GM21619 (cell line): ENCODE measurements around the gene FAM3C.

Experiments used
- ATAC-seq: cut with Tn5 transposase; IDR thresholded peaks from one replicate; pipeline ENCODE4 v1.9.1; 2021; ENCODE audit not compliant: unreplicated experiment

The FAM3C gene

GRCh38 chr7:121411597-121411979 is 15.5 kb upstream of the FAM3C start:
- no peak for ATAC-seq

GRCh38 chr7:121410829-121411596 is 14.9 kb upstream of the FAM3C start:
- ATAC-seq, result peak; percentile 90

GRCh38 chr7:121406944-121407343 is 10.8 kb upstream of the FAM3C start:
- ATAC-seq, result no peak

DNA sequence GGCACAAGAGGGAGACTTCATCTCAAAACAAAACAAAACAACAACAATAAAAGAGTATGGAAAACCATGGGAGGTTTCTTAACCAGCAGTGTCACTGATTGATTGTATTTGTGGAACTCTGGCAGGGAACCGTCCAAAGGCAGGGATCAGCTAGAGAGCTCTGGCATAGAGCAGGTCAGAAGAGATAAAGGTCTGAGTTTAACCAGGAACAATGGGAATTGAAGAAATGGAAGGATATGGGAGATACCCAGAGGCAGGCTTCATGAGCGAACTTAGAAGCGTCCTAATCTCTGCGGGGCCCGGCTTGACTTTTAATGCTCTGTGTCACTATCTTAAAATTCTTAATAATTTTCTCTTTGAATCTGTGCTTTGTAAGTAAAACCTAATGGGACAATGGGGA is 10.4 kb upstream of the FAM3C start:
- no peak for ATAC-seq

GRCh38 chr7:121404348-121404747 is 8.2 kb upstream of the FAM3C start:
- no peak for ATAC-seq

GRCh38 chr7:121402701-121403100 is 6.6 kb upstream of the FAM3C start:
- no peak for ATAC-seq

- no peak for ATAC-seq
Observed at GRCh38 chr7:121401896-121402295, 5.8 kb upstream of the FAM3C start.

DNA sequence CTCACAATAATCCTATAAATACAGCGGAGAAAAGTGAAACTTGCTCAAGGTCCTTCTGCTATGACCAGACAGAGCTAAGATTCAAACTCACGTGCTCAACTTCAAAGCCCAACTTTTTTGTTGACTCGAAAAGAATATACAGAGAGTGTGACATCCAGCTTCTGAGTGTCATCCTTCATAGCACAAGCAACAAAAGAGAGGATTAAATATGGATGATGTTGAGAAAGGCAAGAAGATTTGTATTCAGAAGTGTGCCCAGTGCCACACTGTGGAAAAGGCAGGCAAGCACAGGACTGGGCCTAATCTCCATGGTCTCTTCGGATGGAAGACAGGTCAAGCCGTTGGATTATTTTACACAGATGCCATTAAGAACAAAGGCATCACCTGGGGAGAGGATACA is 2.1 kb upstream of the FAM3C start:
- no peak for ATAC-seq

GRCh38 chr7:121397822-121398221 is 1.7 kb upstream of the FAM3C start:
- no peak for ATAC-seq

DNA sequence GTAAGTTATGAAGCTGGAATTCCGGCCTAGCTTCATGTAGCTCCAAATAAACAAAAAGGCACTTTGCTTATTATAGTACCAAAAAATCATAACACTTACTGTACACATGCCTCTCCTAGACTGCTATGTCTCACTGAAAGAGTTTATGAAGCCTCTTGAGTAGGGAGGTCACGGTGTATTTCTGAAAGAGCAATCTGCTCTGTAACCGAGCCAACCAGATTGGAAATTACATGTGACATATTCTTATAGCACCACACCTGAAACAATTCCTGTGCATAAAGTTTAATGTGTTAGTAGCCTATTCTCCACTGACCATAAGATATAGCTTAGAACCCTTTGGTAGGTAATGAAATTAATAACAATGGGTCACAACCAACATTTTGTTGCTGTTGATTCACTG is 1.3 kb upstream of the FAM3C start:
- ATAC-seq, result no peak

GRCh38 chr7:121395494-121395960 is 581 bp downstream of the FAM3C start:
- peak; percentile 32 for ATAC-seq

- ATAC-seq, result peak; percentile 31
Observed at GRCh38 chr7:121394709-121395140, 1.4 kb downstream of the FAM3C start.

DNA sequence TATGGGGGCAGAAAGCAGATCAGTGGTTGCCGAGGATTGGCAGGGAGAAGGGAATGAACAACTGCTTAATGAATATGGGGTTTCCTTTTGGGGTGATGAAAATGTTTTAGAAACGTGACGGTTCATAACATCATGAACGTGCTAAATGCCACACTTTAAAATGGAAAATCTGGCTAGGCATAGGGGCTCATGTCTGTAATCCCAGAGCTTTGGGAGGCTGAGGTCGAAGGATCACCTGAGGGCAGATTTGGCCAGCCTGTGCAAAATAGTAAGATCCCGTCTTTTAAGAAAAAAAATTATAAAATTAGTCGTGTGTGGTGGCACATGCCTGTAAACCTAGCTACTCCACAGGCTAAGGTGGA is 3.1 kb downstream of the FAM3C start:
- ATAC-seq, result no peak

DNA sequence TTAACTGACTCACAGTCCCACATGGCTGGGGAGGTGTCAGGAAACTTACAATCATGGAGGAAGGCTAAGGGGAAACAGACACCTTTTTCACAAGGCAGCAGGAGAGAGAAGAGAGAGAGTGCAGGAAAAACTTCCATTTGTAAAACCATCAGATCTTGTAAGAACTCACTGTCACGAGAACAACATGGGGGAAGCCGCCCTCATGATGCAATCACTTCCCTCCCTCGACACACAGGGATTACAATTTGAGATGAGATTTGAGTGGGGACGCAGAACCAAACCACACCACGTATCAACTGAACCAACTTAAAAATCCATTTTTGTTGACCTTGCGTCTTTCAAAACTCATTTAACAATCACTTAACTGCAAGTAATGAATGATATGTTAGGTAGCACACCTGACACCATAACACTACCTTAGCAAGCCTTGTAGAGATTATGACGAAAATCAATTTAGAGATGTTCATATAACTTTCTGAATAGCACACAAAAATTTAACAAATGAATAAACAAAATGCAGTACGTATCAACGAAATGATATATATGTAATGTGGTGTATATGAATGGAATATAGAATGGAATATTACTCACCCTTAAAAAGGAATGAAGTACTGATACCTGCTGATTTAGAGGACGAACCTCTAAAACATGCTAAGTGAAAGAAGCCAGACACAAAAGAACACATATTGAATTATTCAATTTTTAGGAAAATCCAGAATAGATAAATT is 3.7 kb downstream of the FAM3C start:
- no peak for ATAC-seq

DNA sequence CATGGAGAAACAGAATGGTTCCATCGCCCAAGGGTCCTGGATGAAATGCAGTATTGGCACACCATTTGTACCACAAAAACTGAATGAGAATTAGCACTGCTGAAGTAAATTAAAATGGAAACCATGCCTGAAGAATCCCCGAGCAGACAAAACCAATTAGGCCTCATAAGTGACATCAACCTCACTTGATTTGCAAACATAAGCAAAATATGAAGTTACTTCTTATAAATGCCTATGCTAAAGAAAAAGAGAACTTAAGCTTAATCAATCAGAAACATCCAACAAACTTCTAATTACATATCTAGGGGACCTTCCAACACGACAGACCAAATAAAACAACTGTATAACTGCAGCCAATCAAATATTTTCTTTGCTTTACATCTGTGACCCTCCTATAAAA is 4.4 kb downstream of the FAM3C start:
- no peak for ATAC-seq

DNA sequence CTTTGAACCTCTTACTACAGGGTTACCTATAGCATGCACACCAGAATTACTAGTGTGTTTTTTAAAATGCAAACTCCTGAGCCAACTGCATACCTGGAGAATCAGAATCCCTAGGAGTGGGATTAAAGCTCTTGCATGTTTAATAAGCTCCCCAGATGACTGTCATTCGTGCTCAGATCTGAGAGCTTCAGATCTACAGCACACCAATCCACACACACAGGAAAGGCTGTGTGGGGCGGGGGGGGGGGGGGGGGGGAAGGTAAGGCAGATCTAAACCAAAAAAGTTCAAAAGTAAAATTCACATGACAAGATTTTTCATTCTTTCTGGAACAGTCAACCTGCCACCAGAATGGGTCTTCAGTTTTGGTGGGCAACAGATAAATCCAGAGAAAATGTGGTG is 5.5 kb downstream of the FAM3C start:
- no peak for ATAC-seq

DNA sequence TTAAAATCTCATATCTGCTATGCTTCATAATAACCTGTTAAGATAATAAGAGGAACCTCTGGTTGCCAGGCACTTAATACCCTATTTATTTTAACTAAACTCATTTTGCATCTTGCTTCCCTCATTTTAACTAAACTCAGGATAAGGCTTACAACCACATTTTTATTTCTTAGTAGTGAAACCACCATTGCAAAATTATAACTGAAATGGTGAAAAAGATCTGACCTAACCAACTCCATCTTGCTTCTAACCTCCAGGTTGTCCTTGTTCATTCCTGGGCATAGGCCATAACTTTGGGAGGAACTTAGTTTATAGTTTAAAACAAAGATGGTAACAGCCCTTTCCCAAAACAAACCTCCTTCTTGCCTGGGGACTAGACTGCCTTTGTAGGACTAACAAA is 6.0 kb downstream of the FAM3C start:
- ATAC-seq, result no peak

DNA sequence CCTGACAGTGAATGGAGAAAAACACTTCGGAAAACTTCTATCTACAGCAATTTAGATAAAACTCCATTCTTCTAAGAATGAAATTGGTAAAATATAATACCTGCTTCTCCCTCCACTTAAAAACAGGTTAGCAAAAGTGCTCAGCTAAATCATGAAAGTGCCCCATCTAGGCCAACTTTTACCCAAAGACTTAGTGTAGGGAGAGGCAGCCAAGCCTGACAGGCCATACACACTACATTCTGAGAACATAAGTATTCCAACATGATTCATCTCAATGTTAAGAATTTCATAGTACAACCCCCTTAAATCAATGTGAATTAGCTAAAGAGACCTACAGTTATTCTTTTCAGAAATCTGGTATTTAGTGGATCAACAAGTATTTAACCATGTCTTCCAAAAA is 7.2 kb downstream of the FAM3C start:
- ATAC-seq, result no peak

- peak; percentile 89 for ATAC-seq
Observed at GRCh38 chr7:121385800-121386179, 10.3 kb downstream of the FAM3C start.

DNA sequence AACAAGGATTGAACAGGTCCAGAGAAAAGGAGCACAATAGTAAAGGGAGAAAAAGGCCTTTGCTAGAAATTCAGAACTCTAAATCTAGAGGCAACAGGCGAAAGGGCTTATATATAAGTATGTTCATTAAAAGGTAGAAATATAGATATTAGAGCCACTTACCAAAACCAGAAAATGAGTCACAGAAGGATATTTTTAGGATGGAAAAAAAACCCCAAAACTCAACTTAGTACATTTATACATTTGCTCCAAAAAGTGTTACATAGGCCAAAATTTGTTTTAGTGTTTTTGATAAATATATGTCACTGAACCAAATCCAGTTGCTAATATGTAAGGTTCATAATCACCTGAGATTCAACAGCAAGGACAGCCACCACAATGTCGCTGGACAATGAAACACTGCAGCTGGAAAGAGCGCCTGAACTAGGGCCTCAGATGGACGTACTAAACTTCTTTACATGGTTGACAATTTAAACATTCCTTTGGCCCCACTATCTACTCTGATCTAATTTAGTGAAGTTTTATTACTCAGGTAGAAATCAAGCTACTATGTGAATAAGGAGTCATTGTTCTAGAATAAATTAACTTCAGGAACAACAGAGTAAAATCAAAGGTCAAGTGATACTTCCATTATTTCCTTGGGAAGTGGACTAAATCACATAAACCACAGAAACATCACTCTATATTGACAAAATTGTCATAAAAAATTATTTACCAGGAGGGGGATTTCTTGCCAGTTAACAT is 10.9 kb downstream of the FAM3C start:
- no peak for ATAC-seq

DNA sequence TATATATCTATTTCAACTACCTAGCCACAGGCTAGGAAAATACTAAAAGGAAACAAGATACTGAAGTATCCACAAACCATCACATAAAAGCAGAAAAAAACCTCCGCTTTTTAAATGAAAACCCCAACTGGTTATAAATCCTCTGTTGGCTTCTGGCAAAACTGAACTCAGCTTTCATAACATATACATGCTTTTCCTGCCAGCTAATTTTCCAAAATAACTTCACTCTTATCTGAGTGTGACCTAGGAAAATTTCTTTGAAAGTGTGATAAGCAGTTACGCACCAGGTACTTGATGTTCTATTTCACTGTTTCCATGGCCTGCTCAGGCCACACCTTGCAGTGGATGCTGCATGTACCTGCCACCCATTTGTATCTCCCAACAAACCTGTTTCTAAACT is 11.8 kb downstream of the FAM3C start:
- ATAC-seq, result no peak
